ENCODE results near the gene ADIPOR2. TPM values are rescaled to one million over a fixed set of nuclear protein-coding genes. Genes with fewer than 3 reads are reported as not detected.

ADIPOR2 gene
- total RNA-seq, 4 donors from 2014 or later: 28.2 to 37.4 (median 34.1) TPM

DNA sequence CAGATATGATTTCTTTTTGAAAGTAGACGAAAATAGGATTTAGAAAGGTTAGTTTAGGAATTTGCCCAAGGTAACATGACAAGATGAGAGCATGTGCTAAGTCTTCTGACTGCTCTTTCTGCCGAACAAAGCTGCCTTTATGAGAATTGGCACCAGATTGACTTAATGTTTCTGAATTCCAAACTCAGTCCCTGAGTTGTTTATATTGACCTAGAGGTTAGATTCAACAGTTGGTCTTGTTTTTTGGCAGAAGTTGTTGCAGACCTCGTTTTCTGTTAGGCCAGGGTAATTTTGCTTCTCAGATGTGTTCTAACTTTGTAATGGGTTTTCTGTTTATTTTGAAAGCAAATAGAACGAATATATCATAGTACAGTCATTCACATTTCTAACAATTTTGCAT, 68.0 kb downstream of the ADIPOR2 start:
- WGBS: 29% methylated on average over 4 of the region's 4 CpGs
- H3K9me3 ChIP-seq: no peaks in the 10 kb centered on the region
- peaks cover 5 to 33% (median 22%) of the 10 kb centered on the region in 4 donors for H3K4me1 ChIP-seq
- no peak for TF ChIP-seq EP300 (IDR thresholded peaks at IDR 0.05)
- TF ChIP-seq POLR2A (IDR thresholded peaks at IDR 0.05; ENCODE audit: low read depth): no peak
- TF ChIP-seq, protein P1, sequence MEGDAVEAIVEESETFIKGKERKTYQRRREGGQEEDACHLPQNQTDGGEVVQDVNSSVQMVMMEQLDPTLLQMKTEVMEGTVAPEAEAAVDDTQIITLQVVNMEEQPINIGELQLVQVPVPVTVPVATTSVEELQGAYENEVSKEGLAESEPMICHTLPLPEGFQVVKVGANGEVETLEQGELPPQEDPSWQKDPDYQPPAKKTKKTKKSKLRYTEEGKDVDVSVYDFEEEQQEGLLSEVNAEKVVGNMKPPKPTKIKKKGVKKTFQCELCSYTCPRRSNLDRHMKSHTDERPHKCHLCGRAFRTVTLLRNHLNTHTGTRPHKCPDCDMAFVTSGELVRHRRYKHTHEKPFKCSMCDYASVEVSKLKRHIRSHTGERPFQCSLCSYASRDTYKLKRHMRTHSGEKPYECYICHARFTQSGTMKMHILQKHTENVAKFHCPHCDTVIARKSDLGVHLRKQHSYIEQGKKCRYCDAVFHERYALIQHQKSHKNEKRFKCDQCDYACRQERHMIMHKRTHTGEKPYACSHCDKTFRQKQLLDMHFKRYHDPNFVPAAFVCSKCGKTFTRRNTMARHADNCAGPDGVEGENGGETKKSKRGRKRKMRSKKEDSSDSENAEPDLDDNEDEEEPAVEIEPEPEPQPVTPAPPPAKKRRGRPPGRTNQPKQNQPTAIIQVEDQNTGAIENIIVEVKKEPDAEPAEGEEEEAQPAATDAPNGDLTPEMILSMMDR (IDR thresholded peaks at IDR 0.05): no peak
- TF ChIP-seq POLR2AphosphoS5 (IDR thresholded peaks at IDR 0.05): no peak
- intact Hi-C loops (cut with DNase I): no loop called here
- DNase-seq (ENCODE audit: extremely low spot score): no peak
- no peak overlapping the region for H3K4me3 ChIP-seq
- H3K27me3 ChIP-seq: no peaks in the 10 kb centered on the region
- no peak overlapping the region for H3K27ac ChIP-seq (replicated peaks in 1 of 4)
- H3K36me3 ChIP-seq: peaks cover 9 to 34% (median 24%) of the 10 kb centered on the region in 4 donors

DNA sequence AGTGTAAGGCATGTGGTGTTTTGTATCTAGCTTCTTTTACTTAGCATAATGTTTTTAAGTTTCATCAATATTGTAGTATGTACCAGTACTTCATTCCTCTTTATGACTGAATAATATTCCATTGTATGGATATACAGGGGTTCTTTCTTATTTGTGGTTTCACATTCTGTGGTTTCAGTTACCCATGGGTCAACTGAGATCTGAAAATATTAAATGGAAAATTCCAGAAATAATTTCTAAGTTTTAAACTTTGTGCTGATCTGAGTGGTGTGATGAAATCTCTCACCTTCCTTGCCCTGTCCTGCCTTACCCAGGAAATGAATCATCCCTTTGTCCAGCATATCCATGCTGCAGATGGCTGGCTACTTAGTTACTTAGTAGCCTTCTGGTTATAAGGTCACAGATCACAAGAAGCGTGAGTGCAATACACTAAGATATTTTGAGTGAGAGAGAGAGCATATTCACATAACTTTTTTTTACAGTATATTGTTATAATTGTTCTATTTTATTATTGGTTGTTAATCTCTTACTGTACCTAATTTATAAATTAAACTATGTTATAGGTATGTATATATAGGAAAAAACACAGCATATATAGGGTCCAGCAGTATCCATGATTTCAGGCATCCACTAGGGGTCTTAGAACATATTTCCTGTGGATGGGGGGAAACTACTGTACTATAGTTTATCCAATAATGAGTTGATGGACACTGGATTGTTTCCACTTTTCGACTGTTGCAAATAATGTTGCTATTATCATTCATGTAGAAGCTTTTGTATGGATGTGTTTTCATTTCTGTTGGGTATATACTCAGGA, 69.9 kb downstream of the ADIPOR2 start:
- DNase-seq (ENCODE audit: extremely low spot score): no peak
- Histone ChIP-seq H3K27ac (replicated peaks in 1 of 4) (no peak overlapping the region), H3K36me3 (peaks cover 0 to 17% (median 10%) of the 10 kb centered on the region in 4 donors), H3K9me3 (no peaks in the 10 kb centered on the region), H3K4me3 (no peak overlapping the region), H3K27me3 (no peaks in the 10 kb centered on the region), H3K4me1 (peaks cover 5 to 37% (median 24%) of the 10 kb centered on the region in 4 donors)
- intact Hi-C loops (cut with DNase I): no loop called here
- TF ChIP-seq, protein P1 (IDR thresholded peaks at IDR 0.05): no peak
- TF ChIP-seq EP300 (IDR thresholded peaks at IDR 0.05) (no peak), POLR2AphosphoS5 (IDR thresholded peaks at IDR 0.05) (no peak), POLR2A (IDR thresholded peaks at IDR 0.05; ENCODE audit: low read depth) (no peak)
- 81% methylated on average over 2 of the region's 2 CpGs for WGBS

- Histone ChIP-seq H3K27ac (replicated peaks in 1 of 4) (no peak overlapping the region), H3K4me1 (peaks cover 5 to 37% (median 25%) of the 10 kb centered on the region in 4 donors), H3K27me3 (no peaks in the 10 kb centered on the region), H3K36me3 (peaks cover 0 to 10% (median 6%) of the 10 kb centered on the region in 4 donors), H3K4me3 (no peak overlapping the region), H3K9me3 (no peaks in the 10 kb centered on the region)
- 81% methylated on average over 3 of the region's 3 CpGs for WGBS
- no peak for DNase-seq (ENCODE audit: extremely low spot score)
- TF ChIP-seq, protein P1 (IDR thresholded peaks at IDR 0.05): no peak
- no peak for TF ChIP-seq EP300 (IDR thresholded peaks at IDR 0.05)
- TF ChIP-seq POLR2AphosphoS5 (IDR thresholded peaks at IDR 0.05): no peak
- no peak for TF ChIP-seq POLR2A (IDR thresholded peaks at IDR 0.05; ENCODE audit: low read depth)
- intact Hi-C loops (cut with DNase I): no loop called here
Observed at GRCh38 chr12:1761857-1762256, 71.0 kb downstream of the ADIPOR2 start.

DNA sequence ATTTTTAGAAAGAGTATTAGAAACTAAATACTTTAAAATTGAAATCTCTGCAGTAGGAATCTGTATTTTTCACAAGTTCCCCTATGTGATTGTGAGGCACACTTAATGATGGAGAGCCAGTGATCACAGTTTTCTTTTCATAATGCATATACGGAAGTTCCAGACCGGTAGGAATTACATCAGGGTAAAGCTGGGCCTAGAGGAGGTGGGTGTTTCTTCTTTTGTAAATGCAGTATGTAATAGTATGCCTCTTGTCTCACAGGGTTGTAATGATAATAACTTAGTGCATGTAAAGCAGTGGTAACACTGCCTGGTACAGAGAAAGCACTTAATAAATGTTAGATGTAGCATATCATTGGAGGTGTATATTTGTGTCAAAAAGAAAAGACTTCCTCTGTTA, 72.3 kb downstream of the ADIPOR2 start:
- H3K9me3 ChIP-seq: no peaks in the 10 kb centered on the region
- no peaks in the 10 kb centered on the region for H3K36me3 ChIP-seq
- DNase-seq (ENCODE audit: extremely low spot score): no peak
- no peak overlapping the region for H3K4me3 ChIP-seq
- H3K27me3 ChIP-seq: no peaks in the 10 kb centered on the region
- TF ChIP-seq POLR2AphosphoS5 (IDR thresholded peaks at IDR 0.05) (no peak), EP300 (IDR thresholded peaks at IDR 0.05) (no peak), POLR2A (IDR thresholded peaks at IDR 0.05; ENCODE audit: low read depth) (no peak)
- TF ChIP-seq, protein P1 (IDR thresholded peaks at IDR 0.05): no peak
- H3K27ac ChIP-seq (replicated peaks in 1 of 4): no peak overlapping the region
- H3K4me1 ChIP-seq: peaks cover 5 to 34% (median 25%) of the 10 kb centered on the region in 4 donors
- intact Hi-C loops (cut with DNase I): no loop called here
- 84% methylated on average over 2 of the region's 2 CpGs for WGBS

Measured in esophagus muscularis mucosa (tissue), 4 donors.